Osteoblast (primary cell): Measurements from ENCODE around the gene CRADD. TPM values are rescaled to one million over a fixed set of nuclear protein-coding genes. Genes with fewer than 3 reads are reported as not detected.

Experiments
- DNase-seq: peaks from one replicate; pipeline ENCODE4 v3.0.0; 2011; ENCODE audit warnings: low spot score, mixed read lengths; ENCODE audit not compliant: insufficient read length; ENCODE audit errors: missing footprints
- H2AFZ ChIP-seq: 2 replicates; pipeline ENCODE4 v1.6.0; 2011; ENCODE audit warnings: mild to moderate bottlenecking, low read length
- H3K27ac ChIP-seq: 2 replicates; pipeline ENCODE4 v1.5.1; 2011; ENCODE audit warnings: mild to moderate bottlenecking, low read depth, low read length, moderate library complexity
- H3K27me3 ChIP-seq: 2 replicates; pipeline ENCODE4 v1.6.0; 2012; ENCODE audit warnings: mild to moderate bottlenecking, control low read depth, inconsistent platforms, low read length, moderate library complexity; ENCODE audit not compliant: insufficient read depth
- H3K36me3 ChIP-seq: 2 replicates; pipeline ENCODE4 v1.5.1; 2011; ENCODE audit warnings: mild to moderate bottlenecking, low read length, control low read depth, moderate library complexity; ENCODE audit not compliant: insufficient read depth
- H3K4me1 ChIP-seq: 2 replicates; pipeline ENCODE4 v1.5.1; 2011; ENCODE audit warnings: mild to moderate bottlenecking, low read length, control low read depth, moderate library complexity; ENCODE audit not compliant: insufficient read depth
- H3K4me2 ChIP-seq: 2 replicates; pipeline ENCODE4 v1.6.0; 2011; ENCODE audit warnings: mild to moderate bottlenecking, low read length; ENCODE audit not compliant: insufficient read depth
- H3K4me3 ChIP-seq: fragments of 200-600 bp; sonication (generic); 3 replicates; pipeline ENCODE4 v1.5.1; 2012; ENCODE audit warnings: mild to moderate bottlenecking, low read length, inconsistent platforms; ENCODE audit not compliant: insufficient read depth
- H3K79me2 ChIP-seq: 2 replicates; pipeline ENCODE4 v1.6.0; 2012; ENCODE audit warnings: mild to moderate bottlenecking, low read length, control low read depth, inconsistent platforms; ENCODE audit not compliant: insufficient read depth
- H3K9me3 ChIP-seq: 2 replicates; pipeline ENCODE4 v1.5.1; 2011; ENCODE audit warnings: low read depth, low read length, control low read depth
- H4K20me1 ChIP-seq: 2 replicates; pipeline ENCODE4 v1.6.0; 2012; ENCODE audit warnings: mild to moderate bottlenecking, low read length, control low read depth; ENCODE audit not compliant: insufficient read depth
- CTCF ChIP-seq: IDR thresholded peaks from 2 replicates; pipeline ENCODE4 v1.5.1; 2011; ENCODE audit warnings: mild to moderate bottlenecking, low read depth, low read length, moderate library complexity; ENCODE audit errors: extremely low read depth
- total RNA-seq: library from RNA; depleted of rRNA; stranded (reverse); fragments of >200 nt; gene quantifications from 2 replicates; pipeline ENCODE4 v1.2.3, GENCODE V29; 2012

Gene CRADD
- total RNA-seq, 1 donor, result 15.6 TPM

DNA sequence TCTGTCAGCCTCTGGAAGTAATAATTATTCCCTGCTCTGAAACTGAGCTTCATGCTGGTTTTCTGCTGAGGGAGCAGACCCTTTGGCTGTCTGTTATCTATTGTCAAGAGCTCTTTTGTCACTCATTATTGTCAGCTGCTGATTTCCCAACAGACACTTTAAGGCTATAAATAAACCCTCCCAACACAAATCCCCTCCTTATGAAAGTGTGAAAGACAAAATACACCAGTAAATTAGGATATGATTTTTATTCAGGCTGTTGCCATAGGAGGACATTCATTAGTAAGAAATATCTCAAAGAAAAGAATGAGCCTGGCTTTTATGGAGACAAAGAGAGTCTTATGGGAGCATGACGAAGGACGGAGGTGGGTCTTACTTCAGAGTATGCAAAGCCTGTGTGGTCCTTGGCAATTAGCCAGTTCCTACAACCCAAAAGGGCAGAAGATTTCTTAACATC is 180.8 kb downstream of the CRADD start:
- Histone ChIP-seq H2AFZ (no peak overlapping the region), H3K4me2 (no peak overlapping the region), H3K79me2 (no peaks in the 10 kb centered on the region), H3K4me3 (no peak overlapping the region), H3K4me1 (no peaks in the 10 kb centered on the region), H3K9me3 (no peaks in the 10 kb centered on the region), H4K20me1 (no peaks in the 10 kb centered on the region), H3K27ac (no peak overlapping the region), H3K27me3 (no peaks in the 10 kb centered on the region), H3K36me3 (no peaks in the 10 kb centered on the region)
- no peak for TF ChIP-seq CTCF
- no peak for DNase-seq

DNA sequence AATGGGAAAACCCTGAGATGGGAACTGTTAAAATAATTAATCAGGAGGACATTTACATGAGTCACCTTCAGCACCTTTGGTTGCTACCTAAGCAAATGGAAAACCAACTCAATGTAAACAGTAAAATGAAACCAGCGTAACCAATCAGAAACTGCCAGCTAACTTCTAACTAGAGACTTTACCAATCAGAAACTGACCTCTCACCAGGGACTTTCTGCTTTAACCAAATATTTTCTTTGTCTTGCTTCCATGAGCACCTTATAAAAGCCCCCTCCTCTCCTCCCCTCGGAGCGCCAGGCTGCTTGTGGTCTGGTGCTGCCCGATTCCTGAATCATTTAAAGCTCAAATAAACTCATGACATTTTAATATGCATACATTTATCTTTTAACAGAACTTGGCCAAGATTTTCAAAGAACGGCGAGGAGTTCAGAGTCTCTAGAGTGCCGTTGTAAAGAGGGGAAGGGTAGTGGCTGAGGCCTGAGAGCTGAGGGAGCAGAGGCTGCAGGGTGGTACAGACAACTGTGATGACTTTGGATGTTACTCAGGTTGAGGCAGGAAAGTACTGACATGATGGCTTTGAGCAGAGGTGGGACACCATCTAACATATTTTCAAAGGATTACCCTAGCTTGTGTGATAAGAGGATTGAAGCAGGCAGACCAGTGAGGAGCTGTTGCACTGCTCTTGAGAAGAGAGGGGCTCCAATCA is 183.6 kb downstream of the CRADD start:
- Histone ChIP-seq H3K36me3 (no peaks in the 10 kb centered on the region), H3K4me2 (no peak overlapping the region), H3K79me2 (no peaks in the 10 kb centered on the region), H2AFZ (no peak overlapping the region), H3K4me1 (no peaks in the 10 kb centered on the region), H3K4me3 (no peak overlapping the region), H4K20me1 (no peaks in the 10 kb centered on the region), H3K9me3 (peaks cover 6% of the 10 kb centered on the region), H3K27me3 (no peaks in the 10 kb centered on the region), H3K27ac (no peak overlapping the region)
- TF ChIP-seq CTCF, result no peak
- no peak for DNase-seq

- Histone ChIP-seq H3K4me2 (no peak overlapping the region), H2AFZ (no peak overlapping the region), H3K79me2 (no peaks in the 10 kb centered on the region), H3K36me3 (no peaks in the 10 kb centered on the region), H3K27ac (no peak overlapping the region), H3K27me3 (no peaks in the 10 kb centered on the region), H3K9me3 (peaks cover 6% of the 10 kb centered on the region), H4K20me1 (no peaks in the 10 kb centered on the region), H3K4me1 (no peaks in the 10 kb centered on the region), H3K4me3 (no peak overlapping the region)
- TF ChIP-seq CTCF, result no peak
- no peak for DNase-seq
Observed at GRCh38 chr12:93862424-93862823, 185.2 kb downstream of the CRADD start.

DNA sequence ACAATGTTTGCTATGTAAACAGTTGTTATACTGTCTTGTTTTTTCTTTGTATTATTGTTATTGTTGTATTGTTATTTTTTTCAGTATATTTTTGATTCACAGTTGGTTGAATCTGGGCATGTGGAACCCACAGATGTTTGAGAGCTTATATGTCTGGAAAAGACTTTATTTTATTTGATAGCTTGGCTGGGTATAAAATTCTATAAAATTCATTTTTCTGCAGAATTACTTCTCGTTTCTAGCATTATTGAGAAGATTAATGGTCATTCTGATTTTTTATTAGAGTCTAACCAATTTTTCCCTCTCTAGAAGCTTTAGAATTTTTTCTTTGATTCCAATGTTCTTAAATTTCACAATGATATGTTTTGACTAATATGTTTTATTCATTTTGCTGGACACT is 188.6 kb downstream of the CRADD start:
- H3K4me3 ChIP-seq, result no peak overlapping the region
- no peak for DNase-seq
- H3K9me3 ChIP-seq, result peaks cover 6% of the 10 kb centered on the region
- no peak for TF ChIP-seq CTCF
- no peaks in the 10 kb centered on the region for H4K20me1 ChIP-seq
- no peaks in the 10 kb centered on the region for H3K79me2 ChIP-seq
- no peak overlapping the region for H3K27ac ChIP-seq
- H2AFZ ChIP-seq, result no peak overlapping the region
- H3K36me3 ChIP-seq, result no peaks in the 10 kb centered on the region
- no peak overlapping the region for H3K4me2 ChIP-seq
- peaks cover 18% of the 10 kb centered on the region for H3K4me1 ChIP-seq
- no peaks in the 10 kb centered on the region for H3K27me3 ChIP-seq
